Adipocyte (in vitro differentiated cells): ENCODE data around the gene UBTD2.

Experiments used
- DNase-seq: peaks from one replicate; pipeline ENCODE4 v3.0.0-alpha.2; 2015; ENCODE audit warnings: low read depth
- H3K27me3 ChIP-seq: replicated peaks from 2 replicates; pipeline ENCODE4 v1.7.0; 2013; ENCODE audit warnings: mild to moderate bottlenecking, low read length, moderate library complexity; ENCODE audit not compliant: control insufficient read depth, insufficient read depth
- H3K36me3 ChIP-seq: 2 replicates; pipeline ENCODE4 v1.7.0; 2013; ENCODE audit warnings: low read length, mild to moderate bottlenecking, moderate library complexity; ENCODE audit not compliant: control insufficient read depth, insufficient read depth, severe bottlenecking
- H3K4me1 ChIP-seq: 2 replicates; pipeline ENCODE4 v1.7.0; 2013; ENCODE audit warnings: mild to moderate bottlenecking, low read length, moderate library complexity; ENCODE audit not compliant: control insufficient read depth, insufficient read depth
- H3K4me3 ChIP-seq: 2 replicates; pipeline ENCODE4 v1.7.0; 2013; ENCODE audit warnings: mild to moderate bottlenecking, low read length, moderate library complexity
- H3K9ac ChIP-seq: 2 replicates; pipeline ENCODE4 v1.7.0; 2013; ENCODE audit warnings: mild to moderate bottlenecking, low read length, moderate library complexity
- H3K9me3 ChIP-seq: 2 replicates; pipeline ENCODE4 v1.7.0; 2013; ENCODE audit warnings: mild to moderate bottlenecking, low read length, moderate library complexity; ENCODE audit not compliant: control insufficient read depth

UBTD2 gene

DNA sequence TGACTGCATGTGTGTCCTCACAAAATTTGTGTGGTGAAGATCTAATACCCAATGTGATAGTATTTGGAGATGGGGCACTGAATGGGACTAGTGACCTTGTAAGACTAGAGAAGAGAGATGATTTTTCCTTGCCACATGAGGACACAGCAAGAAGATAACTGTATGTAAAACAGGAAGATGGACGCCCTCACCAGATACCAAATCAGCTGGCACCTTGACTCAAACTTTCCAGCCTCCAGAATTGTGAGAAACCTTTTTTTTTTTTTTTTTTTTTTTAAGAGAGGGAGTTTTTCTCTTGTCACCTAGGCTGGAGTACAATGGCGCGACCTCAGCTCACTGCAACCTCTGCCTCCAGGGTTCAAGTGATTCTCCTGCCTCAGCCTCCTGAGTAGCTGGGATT lies 40.3 kb downstream of the UBTD2 start:
- no peak for DNase-seq
- Histone ChIP-seq H3K36me3 (no peaks in the 10 kb centered on the region), H3K4me1 (peaks cover 12% of the 10 kb centered on the region), H3K9ac (no peak overlapping the region), H3K27me3 (no peaks in the 10 kb centered on the region), H3K9me3 (no peaks in the 10 kb centered on the region), H3K4me3 (no peak overlapping the region)

DNA sequence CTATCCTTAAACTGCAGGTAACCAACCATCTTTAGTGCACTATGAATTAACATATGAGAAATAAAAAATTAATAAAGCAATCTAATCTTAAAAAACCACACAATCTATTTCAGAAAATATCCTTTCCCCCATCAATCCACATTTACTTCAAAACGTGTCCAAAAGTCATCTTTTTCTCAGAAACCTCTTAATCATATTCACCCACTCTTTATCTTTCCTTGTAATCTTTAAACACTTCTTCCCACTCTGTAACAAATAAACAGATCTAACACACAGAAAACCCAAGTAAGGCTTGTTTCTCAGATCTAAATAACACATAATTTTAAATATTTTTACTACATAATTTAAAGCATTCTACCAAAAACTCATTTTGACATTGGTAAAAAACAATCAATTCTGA lies 45.2 kb downstream of the UBTD2 start:
- H3K4me3 ChIP-seq: no peak overlapping the region
- H3K27me3 ChIP-seq: no peaks in the 10 kb centered on the region
- peaks cover 9% of the 10 kb centered on the region for H3K4me1 ChIP-seq
- H3K9ac ChIP-seq: no peak overlapping the region
- H3K36me3 ChIP-seq: peaks cover 7% of the 10 kb centered on the region
- no peaks in the 10 kb centered on the region for H3K9me3 ChIP-seq
- no peak for DNase-seq

DNA sequence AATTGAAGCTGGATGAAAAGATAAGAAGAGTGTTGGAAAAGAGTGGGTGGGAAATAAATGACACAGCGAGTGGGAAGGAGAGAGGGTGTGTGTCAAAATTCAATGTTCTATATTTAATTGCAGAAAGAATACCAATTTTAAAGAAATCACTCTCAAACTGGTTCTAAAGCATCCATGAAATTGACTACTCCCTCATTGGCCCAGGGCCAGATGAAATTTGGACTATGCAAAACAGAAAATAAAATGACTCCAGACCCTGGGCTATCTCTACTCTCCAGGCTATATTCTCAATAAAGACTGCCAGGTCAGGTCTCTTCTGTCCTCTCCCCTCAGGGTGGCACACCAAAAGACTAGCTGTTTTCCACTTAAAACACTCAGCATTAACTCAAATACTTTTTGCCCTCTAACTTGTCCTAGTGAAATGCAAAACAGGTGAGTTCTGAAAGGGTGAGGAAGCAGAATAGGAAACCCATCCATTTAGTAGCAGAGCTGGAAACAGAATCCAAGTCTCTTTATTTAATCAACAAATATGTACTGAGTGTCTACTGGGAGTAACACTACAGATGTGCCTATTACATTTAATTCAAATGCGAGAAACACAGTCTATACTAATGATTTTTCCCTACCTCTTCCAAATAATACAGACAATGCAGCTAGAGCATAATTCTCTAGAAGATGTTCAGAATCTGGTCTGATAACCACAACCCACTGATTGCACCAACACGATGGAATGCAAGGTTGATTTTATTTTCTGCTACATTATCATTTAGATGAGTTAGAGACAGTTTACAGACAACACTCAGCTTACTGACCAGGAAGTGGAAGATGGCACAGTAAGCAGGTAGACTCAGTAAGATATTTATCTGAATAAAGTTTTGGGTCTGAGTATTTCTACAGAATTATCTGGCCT lies 47.5 kb downstream of the UBTD2 start:
- peaks cover 29% of the 10 kb centered on the region for H3K36me3 ChIP-seq
- no peaks in the 10 kb centered on the region for H3K9me3 ChIP-seq
- peaks cover 9% of the 10 kb centered on the region for H3K4me1 ChIP-seq
- H3K4me3 ChIP-seq: no peak overlapping the region
- peak; percentile 46 for DNase-seq
- no peak overlapping the region for H3K9ac ChIP-seq
- H3K27me3 ChIP-seq: no peaks in the 10 kb centered on the region

DNA sequence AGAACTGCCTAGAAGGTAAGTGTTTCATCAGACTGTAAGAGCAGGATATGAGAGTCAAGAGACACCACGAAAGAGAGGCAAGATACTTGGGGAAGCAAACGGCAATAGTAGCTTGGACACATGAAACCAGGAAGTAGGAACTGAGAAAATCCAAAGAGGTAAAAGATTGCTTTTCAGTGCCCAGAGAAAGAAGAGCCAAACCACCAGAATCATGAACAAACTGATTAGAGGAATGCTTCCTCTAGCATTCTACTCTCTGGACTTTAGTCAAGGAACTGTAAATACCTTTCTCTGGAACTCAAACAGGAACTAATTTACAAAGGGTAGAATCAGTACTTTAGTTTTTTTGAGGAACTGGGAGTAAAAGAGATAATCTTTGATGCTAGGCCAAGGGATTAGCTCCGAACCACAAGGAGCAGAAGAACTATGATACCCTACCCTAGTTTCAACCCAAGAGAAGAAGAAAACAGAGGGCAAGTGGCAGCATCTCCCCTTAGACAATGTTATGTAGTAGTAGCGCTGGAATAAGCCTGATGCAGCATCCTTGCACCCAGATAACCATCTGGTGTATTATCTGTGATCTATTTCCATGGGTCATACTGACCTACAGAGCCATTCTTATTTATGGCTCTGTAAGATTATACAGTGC lies 48.3 kb downstream of the UBTD2 start:
- H3K4me3 ChIP-seq: no peak overlapping the region
- H3K27me3 ChIP-seq: no peaks in the 10 kb centered on the region
- peaks cover 9% of the 10 kb centered on the region for H3K4me1 ChIP-seq
- H3K9ac ChIP-seq: no peak overlapping the region
- H3K9me3 ChIP-seq: no peaks in the 10 kb centered on the region
- H3K36me3 ChIP-seq: peaks cover 37% of the 10 kb centered on the region
- peak; percentile 31 for DNase-seq

DNA sequence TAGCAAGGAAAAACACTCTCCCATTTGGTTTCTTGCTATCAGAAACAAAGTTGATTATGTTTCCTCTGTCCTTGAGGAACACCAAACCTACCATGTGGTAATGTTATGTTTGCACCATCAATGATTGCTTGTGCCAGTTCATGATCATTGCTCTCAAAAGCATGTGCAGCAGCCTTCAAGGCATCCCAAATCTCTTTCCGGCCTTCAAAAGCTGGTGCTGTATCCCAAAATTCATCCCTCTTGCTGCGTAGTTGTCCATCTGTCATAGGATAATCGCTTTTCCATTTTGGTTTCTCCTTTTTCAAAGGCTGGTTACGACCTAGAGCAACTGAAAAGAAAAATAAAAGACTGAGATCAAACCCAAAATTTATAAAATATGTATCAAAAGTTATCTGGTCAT lies 49.5 kb downstream of the UBTD2 start:
- Histone ChIP-seq H3K36me3 (peaks cover 47% of the 10 kb centered on the region), H3K9me3 (no peaks in the 10 kb centered on the region), H3K4me3 (no peak overlapping the region), H3K27me3 (no peaks in the 10 kb centered on the region), H3K9ac (no peak overlapping the region), H3K4me1 (peaks cover 9% of the 10 kb centered on the region)
- DNase-seq: no peak

DNA sequence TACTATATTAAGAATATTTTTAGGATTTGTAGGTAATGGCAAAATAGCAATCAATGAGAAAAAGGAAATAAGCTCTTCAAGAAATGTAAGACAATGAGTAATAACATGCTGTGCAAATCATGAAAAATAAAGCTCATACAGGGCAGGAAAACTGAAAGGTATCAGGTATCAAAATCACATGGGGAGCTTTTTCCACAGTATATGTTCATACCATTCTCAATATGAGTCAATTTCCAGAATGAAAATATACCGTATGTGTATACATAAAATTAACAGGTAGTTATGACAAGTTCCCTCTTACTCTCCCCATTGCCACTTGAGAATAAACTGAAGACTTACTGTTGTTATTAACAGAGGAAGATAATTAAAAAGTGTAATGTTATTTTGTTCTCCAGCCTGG lies 53.7 kb downstream of the UBTD2 start:
- DNase-seq: no peak
- Histone ChIP-seq H3K4me1 (peaks cover under 1% of the 10 kb centered on the region), H3K9me3 (no peaks in the 10 kb centered on the region), H3K27me3 (no peaks in the 10 kb centered on the region), H3K36me3 (peaks cover 57% of the 10 kb centered on the region), H3K4me3 (no peak overlapping the region), H3K9ac (no peak overlapping the region)

DNA sequence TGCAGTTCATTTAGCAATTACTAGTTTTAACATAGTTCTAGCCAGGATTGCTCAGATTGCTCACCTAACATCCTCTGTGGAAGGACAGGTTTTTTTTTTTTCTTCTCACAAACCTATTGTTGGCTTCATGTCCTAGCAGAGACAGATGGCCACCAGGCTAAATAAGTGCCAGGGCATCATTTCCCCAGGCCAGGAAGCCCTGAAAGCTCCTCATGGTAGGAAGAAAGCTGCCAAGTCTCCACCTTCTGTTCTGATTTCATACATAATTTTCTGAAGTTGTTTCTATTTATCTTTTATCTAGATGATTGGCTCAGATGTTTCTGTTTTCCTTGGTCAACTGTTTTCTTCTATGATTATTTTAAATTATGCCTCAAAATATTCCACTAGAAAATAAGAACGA lies 58.6 kb downstream of the UBTD2 start:
- H3K27me3 ChIP-seq: no peaks in the 10 kb centered on the region
- no peak overlapping the region for H3K9ac ChIP-seq
- H3K4me3 ChIP-seq: no peak overlapping the region
- no peaks in the 10 kb centered on the region for H3K9me3 ChIP-seq
- no peaks in the 10 kb centered on the region for H3K4me1 ChIP-seq
- no peak for DNase-seq
- H3K36me3 ChIP-seq: peaks cover 34% of the 10 kb centered on the region

DNA sequence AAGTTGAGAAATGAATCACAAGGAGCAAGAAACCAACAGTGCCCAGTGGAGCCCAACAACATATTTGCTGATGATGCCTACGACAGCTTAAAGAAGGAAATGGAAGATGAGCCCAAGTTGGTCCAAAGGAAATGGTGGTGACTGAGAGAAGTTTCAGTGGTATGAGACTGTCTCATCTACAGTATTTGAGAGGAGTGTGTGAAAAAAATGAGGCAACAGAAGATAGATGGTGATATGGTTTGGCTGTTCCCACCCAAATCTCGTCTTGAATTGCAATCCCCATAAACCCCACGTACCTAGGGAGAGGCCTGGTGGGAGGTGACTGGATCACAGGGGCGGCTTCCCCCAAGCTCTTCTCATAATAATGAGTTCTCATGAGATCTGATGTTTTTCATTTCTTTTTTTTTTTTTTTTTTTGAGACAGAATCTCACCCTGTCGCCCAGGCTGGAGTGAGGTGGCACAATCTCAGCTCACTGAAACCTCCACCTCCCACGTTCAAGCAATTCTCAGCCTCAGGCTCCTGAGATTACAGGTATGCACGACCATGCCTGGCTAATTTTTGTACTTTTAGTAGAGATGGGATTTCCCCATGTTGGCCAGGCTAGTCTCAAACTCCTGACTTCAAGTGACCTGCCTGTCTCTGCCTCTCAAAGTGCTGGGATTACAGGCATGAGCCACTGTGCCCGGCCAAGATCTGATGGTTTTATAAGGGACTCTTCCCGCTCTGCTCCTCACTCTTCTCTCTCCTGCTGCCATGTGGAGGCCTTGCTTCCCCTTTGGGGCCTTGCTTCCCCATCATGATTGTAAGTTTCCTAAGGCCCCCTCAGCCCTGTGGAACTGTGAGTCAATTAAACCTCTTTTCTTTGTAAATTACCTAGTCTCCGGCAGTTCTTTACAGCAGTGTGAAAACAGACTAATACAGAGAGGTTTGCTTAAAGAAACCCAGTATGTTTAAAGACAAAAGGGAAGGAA lies 59.4 kb downstream of the UBTD2 start:
- no peak for DNase-seq
- no peaks in the 10 kb centered on the region for H3K9me3 ChIP-seq
- no peak overlapping the region for H3K9ac ChIP-seq
- H3K4me3 ChIP-seq: no peak overlapping the region
- H3K36me3 ChIP-seq: peaks cover 29% of the 10 kb centered on the region
- H3K27me3 ChIP-seq: no peaks in the 10 kb centered on the region
- no peaks in the 10 kb centered on the region for H3K4me1 ChIP-seq

DNA sequence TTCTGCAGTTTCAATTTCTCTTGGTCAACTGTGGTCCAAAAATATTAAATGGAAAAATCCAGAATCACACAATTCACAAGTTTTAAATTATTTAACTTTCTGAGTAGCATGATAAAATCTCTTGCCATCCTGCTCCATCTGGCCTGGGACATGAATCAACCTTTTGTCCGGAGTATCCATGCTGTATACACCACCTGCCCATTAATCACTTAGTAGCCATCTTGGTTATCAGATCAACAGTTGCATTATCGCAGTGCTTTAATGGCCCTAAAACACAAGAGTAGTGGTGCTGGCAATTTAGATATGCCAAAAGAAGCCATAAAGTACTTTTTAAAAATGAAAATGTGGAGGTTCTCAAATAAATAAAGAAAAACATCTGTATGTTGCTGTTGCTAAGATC lies 64.3 kb downstream of the UBTD2 start:
- Histone ChIP-seq H3K9ac (no peak overlapping the region), H3K36me3 (peaks cover 27% of the 10 kb centered on the region), H3K27me3 (no peaks in the 10 kb centered on the region), H3K4me1 (no peaks in the 10 kb centered on the region), H3K9me3 (no peaks in the 10 kb centered on the region), H3K4me3 (no peak overlapping the region)
- no peak for DNase-seq

DNA sequence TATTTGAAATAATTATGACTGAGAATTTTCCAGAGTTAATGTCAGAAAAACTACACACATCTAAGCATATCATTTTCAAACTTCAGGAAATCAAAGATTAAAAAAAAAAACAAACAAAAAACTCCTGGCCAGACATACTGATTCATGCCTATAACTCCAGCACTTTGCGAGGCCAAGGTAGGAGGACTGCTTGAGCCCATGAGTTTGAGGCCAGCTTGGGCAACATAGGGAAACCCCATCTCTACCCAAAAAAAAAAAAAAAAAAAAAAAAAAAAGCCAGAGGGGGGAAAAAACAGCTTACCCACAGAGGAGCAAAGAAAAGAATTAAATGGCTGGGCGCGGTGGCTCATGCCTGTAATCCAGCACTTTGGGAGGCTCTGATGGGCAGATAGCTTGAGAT lies 67.2 kb downstream of the UBTD2 start:
- H3K9me3 ChIP-seq: no peaks in the 10 kb centered on the region
- no peaks in the 10 kb centered on the region for H3K4me1 ChIP-seq
- DNase-seq: no peak
- H3K4me3 ChIP-seq: no peak overlapping the region
- H3K27me3 ChIP-seq: no peaks in the 10 kb centered on the region
- no peak overlapping the region for H3K9ac ChIP-seq
- H3K36me3 ChIP-seq: peaks cover 29% of the 10 kb centered on the region

DNA sequence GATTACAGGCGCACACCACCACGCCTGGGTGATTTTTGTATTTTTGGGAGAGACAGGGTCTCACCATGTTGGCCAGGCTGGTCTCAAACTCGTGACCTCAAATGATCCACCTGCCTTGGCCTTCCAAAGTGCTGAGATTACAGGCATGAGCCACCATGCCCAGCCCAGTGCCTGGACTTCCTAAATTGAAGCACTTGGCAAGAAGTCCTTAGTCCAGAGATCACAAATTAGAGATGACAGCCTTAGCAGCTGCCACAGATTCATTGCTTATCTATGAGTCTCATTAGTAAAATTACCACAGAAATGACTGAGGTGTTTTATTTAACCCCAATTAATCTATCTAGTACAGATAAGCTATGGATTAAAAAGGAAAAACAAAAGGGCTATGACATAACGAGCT lies 70.4 kb downstream of the UBTD2 start:
- Histone ChIP-seq H3K36me3 (peaks cover 32% of the 10 kb centered on the region), H3K27me3 (no peaks in the 10 kb centered on the region)

More for the DNA sequence above, 70.4 kb downstream of the UBTD2 start:
- no peaks in the 10 kb centered on the region for H3K4me1 ChIP-seq
- H3K9me3 ChIP-seq: no peaks in the 10 kb centered on the region
- no peak for DNase-seq
- no peak overlapping the region for H3K9ac ChIP-seq
- H3K4me3 ChIP-seq: no peak overlapping the region
